ENCODE data around the gene CTSW.

CTSW gene

GRCh38 chr11:65858681-65859087 lies 21.0 kb upstream of the CTSW start:
- no peaks in the 10 kb centered on the region for H3K9me3 ChIP-seq (ENCODE audit: control insufficient read depth, insufficient read depth, low read depth, low read length)
- H3K27ac ChIP-seq (ENCODE audit: extremely low read depth, low read depth, low read length): peak overlapping the region; percentile 92
- TF ChIP-seq HOXC10 (CRISPR knock-in tag; IDR thresholded peaks at IDR 0.05): no peak
- TF ChIP-seq ZNF335 (tag by site-specific recombination; conservative IDR thresholded peaks at IDR 0.05): 0 out of 2 replicates have a peak, but pooled peaks have one; percentile 10
- TF ChIP-seq ZNF169 (tag by site-specific recombination; IDR thresholded peaks at IDR 0.05): no peak
- peak overlapping the region; percentile 40 for H3K4me3 ChIP-seq (ENCODE audit: low read depth, low read length)
- ChIA-PET POLR2A (interaction anchor here (0.6 to 6.5 kb wide), 36 partner anchors 9 to 478 kb away, joined by 3 to 121 read pairs (median 4); partner anchors contain the start of genes BANF1, CCDC85B, EIF1AD and FIBP), CTCF (interaction anchor here (0.6 to 6.3 kb wide), 11 partner anchors 12 to 253 kb away, joined by 3 to 118 read pairs (median 5); partner anchors contain the start of genes CCDC85B and FIBP)
- H3K4me1 ChIP-seq (ENCODE audit: control insufficient read depth, insufficient read depth, low read length): peaks cover 4% of the 10 kb centered on the region; the same call in 1 of the 2 replicates
- H3K36me3 ChIP-seq (ENCODE audit: control insufficient read depth in 2 of 2, insufficient read depth in 1 of 2, low read length in 2 of 2): peaks cover 0 to 54% of the 10 kb centered on the region in 2 experiments; a peak in 1 of 3 replicates

GRCh38 chr11:65859095-65859811 lies 20.4 kb upstream of the CTSW start:
- H3K4me3 ChIP-seq (ENCODE audit: low read depth, low read length): peak overlapping the region; percentile 94
- ChIA-PET CTCF (interaction anchor here (0.6 to 6.3 kb wide), 34 partner anchors 8 to 244 kb away, joined by 3 to 118 read pairs (median 5); partner anchors contain the start of genes CCDC85B, FIBP and KAT5), POLR2A (interaction anchor here (0.6 to 6.5 kb wide), 27 partner anchors 9 to 1009 kb away, joined by 3 to 121 read pairs (median 5); partner anchors contain the start of genes BANF1, CCDC85B, EIF1AD and FIBP)
- H3K27ac ChIP-seq (ENCODE audit: extremely low read depth, low read depth, low read length): peak overlapping the region; percentile 92
- peaks cover 0 to 54% of the 10 kb centered on the region in 2 experiments; a peak in 1 of 3 replicates for H3K36me3 ChIP-seq (ENCODE audit: control insufficient read depth in 2 of 2, insufficient read depth in 1 of 2, low read length in 2 of 2)
- no peaks in the 10 kb centered on the region for H3K9me3 ChIP-seq (ENCODE audit: control insufficient read depth, insufficient read depth, low read depth, low read length)
- peaks cover 4% of the 10 kb centered on the region; the same call in 1 of the 2 replicates for H3K4me1 ChIP-seq (ENCODE audit: control insufficient read depth, insufficient read depth, low read length)
- TF ChIP-seq ZFP69B (tag by site-specific recombination; IDR thresholded peaks at IDR 0.05): no peak
- peak; percentile 93 for TF ChIP-seq ZBTB8A (tag by site-specific recombination; IDR thresholded peaks at IDR 0.05)
- TF ChIP-seq SP3 (tag by site-specific recombination; IDR thresholded peaks at IDR 0.05): peak; percentile 63
- no peak for TF ChIP-seq ZNF830 (tag by site-specific recombination; IDR thresholded peaks at IDR 0.05; ENCODE audit: low read depth)
- TF ChIP-seq MYNN (tag by site-specific recombination; IDR thresholded peaks at IDR 0.05; ENCODE audit: borderline replicate concordance): no peak
- TF ChIP-seq ZNF24 (tag by site-specific recombination; IDR thresholded peaks at IDR 0.05): no peak
- TF ChIP-seq KLF9 (tag by site-specific recombination; IDR thresholded peaks at IDR 0.05; ENCODE audit: low read depth): 0 out of 2 replicates have a peak, but pooled peaks have one; percentile 13
- peak; percentile 59 for TF ChIP-seq ZBTB11 (tag by site-specific recombination; conservative IDR thresholded peaks at IDR 0.05; ENCODE audit: low read depth)
- TF ChIP-seq ZNF558 (tag by site-specific recombination; IDR thresholded peaks at IDR 0.05): no peak
- TF ChIP-seq PRDM10 (tag by site-specific recombination; IDR thresholded peaks at IDR 0.05): 0 out of 2 replicates have a peak, but pooled peaks have one; percentile 8
- peak; percentile 67 for TF ChIP-seq GLIS2 (tag by site-specific recombination; IDR thresholded peaks at IDR 0.05)
- TF ChIP-seq SP2 (tag by site-specific recombination; IDR thresholded peaks at IDR 0.05): peak; percentile 94
- 0 out of 2 replicates have a peak, but pooled peaks have one; percentile 41 for TF ChIP-seq ZBTB6 (tag by site-specific recombination; IDR thresholded peaks at IDR 0.05)
- TF ChIP-seq ZBTB10 (tag by site-specific recombination; IDR thresholded peaks at IDR 0.05): peak; percentile 57; the same call in 1 of the 2 replicates
- TF ChIP-seq CTCF (tag by site-specific recombination; IDR thresholded peaks at IDR 0.05): peak; percentile 69; the same call in 1 of the 2 replicates
- no peak for TF ChIP-seq ZNF514 (tag by site-specific recombination; IDR thresholded peaks at IDR 0.05)

Measured in HEK293 (cell line).